ENCODE measurements around the gene AUTS2.

Gene AUTS2

GRCh38 chr7:70696201-70696754 lies 1098.0 kb downstream of the AUTS2 start:
- DNase-seq (ENCODE audit: low spot score), result peak; percentile 73

- DNase-seq (ENCODE audit: low spot score), result peak; percentile 79
Observed at GRCh38 chr7:70698219-70698832, 1100.1 kb downstream of the AUTS2 start.

GRCh38 chr7:70699271-70699670 lies 1101.0 kb downstream of the AUTS2 start:
- DNase-seq (ENCODE audit: low spot score), result no peak

GRCh38 chr7:70700055-70700940 lies 1102.0 kb downstream of the AUTS2 start:
- DNase-seq (ENCODE audit: low spot score), result no peak

GRCh38 chr7:70700941-70701425 lies 1102.7 kb downstream of the AUTS2 start:
- DNase-seq (ENCODE audit: low spot score), result no peak

GRCh38 chr7:70701477-70701876 lies 1103.2 kb downstream of the AUTS2 start:
- no peak for DNase-seq (ENCODE audit: low spot score)

GRCh38 chr7:70701991-70702390 lies 1103.7 kb downstream of the AUTS2 start:
- DNase-seq (ENCODE audit: low spot score), result no peak

GRCh38 chr7:70703785-70704184 lies 1105.5 kb downstream of the AUTS2 start:
- no peak for DNase-seq (ENCODE audit: low spot score)

- no peak for DNase-seq (ENCODE audit: low spot score)
Observed at GRCh38 chr7:70704831-70705346, 1106.6 kb downstream of the AUTS2 start.

- no peak for DNase-seq (ENCODE audit: low spot score)
Observed at GRCh38 chr7:70706204-70706603, 1107.9 kb downstream of the AUTS2 start.

GRCh38 chr7:70706698-70707097 lies 1108.4 kb downstream of the AUTS2 start:
- DNase-seq (ENCODE audit: low spot score), result no peak

- DNase-seq (ENCODE audit: low spot score), result no peak
Observed at GRCh38 chr7:70707823-70708243, 1109.6 kb downstream of the AUTS2 start.

- peak; percentile 38 for DNase-seq (ENCODE audit: low spot score)
Observed at GRCh38 chr7:70710011-70710480, 1111.8 kb downstream of the AUTS2 start.

GRCh38 chr7:70710651-70711050 lies 1112.4 kb downstream of the AUTS2 start:
- no peak for DNase-seq (ENCODE audit: low spot score)

GRCh38 chr7:70711452-70711851 lies 1113.2 kb downstream of the AUTS2 start:
- no peak for DNase-seq (ENCODE audit: low spot score)

GRCh38 chr7:70712942-70713341 lies 1114.7 kb downstream of the AUTS2 start:
- no peak for DNase-seq (ENCODE audit: low spot score)

GRCh38 chr7:70714506-70715038 lies 1116.3 kb downstream of the AUTS2 start:
- DNase-seq (ENCODE audit: low spot score), result no peak

- no peak for DNase-seq (ENCODE audit: low spot score)
Observed at GRCh38 chr7:70717553-70718329, 1119.5 kb downstream of the AUTS2 start.

- no peak for DNase-seq (ENCODE audit: low spot score)
Observed at GRCh38 chr7:70719125-70719524, 1120.8 kb downstream of the AUTS2 start.

- no peak for DNase-seq (ENCODE audit: low spot score)
Observed at GRCh38 chr7:70720191-70720873, 1122.1 kb downstream of the AUTS2 start.

- no peak for DNase-seq (ENCODE audit: low spot score)
Observed at GRCh38 chr7:70721500-70721899, 1123.2 kb downstream of the AUTS2 start.
